Panc1 (cell line): ENCODE results near the gene PAPSS2. TPM values are rescaled to one million over a fixed set of nuclear protein-coding genes. Genes with fewer than 3 reads are reported as not detected.

Source experiments
- ATAC-seq: fragments of 200-7000 bp; cut with Tn5 transposase; 2 replicates; pipeline ENCODE4 v1.9.1; 2020; ENCODE audit warnings: mild to moderate bottlenecking, moderate library complexity
- BruUV-seq: library from RNA; stranded (reverse); fragments of 400-500 nt; replicated peaks from 2 replicates; lab custom pipeline; 2021; lab: Mats Ljungman, UMichigan
- CTCF ChIA-PET: fragments of 300-600 bp; sonication (Branson Sonifier 250); formaldehyde crosslinking; loops from one replicate; lab custom pipeline; 2022; ENCODE audit warnings: antibody characterized with exemption; lab: Charles Lee
- POLR2A ChIA-PET: fragments of 300-600 bp; sonication (Branson Sonifier 250); formaldehyde crosslinking; loops from one replicate; lab custom pipeline; 2022; ENCODE audit warnings: antibody characterized with exemption; lab: Charles Lee
- DNase-seq: peaks from one replicate; pipeline ENCODE4 v3.0.0-alpha.2; 2010; ENCODE audit warnings: low read depth, low spot score
- H3K27ac ChIP-seq: 2 replicates; pipeline ENCODE4 v1.5.1; 2011; ENCODE audit warnings: mild to moderate bottlenecking, low read length, inconsistent platforms
- H3K27me3 ChIP-seq: fragments of 200-500 bp; sonication (Bioruptor generic); 2 replicates; pipeline ENCODE4 v1.6.0; 2014; ENCODE audit warnings: low read length, inconsistent platforms; ENCODE audit not compliant: control insufficient read depth, insufficient read depth
- H3K36me3 ChIP-seq: fragments of 200-500 bp; sonication (Bioruptor generic); 2 replicates; pipeline ENCODE4 v1.5.1; 2014; ENCODE audit warnings: inconsistent platforms, mild to moderate bottlenecking, low read length, moderate library complexity; ENCODE audit not compliant: control insufficient read depth, insufficient read depth
- H3K4me1 ChIP-seq: 2 replicates; pipeline ENCODE4 v1.5.1; 2011; ENCODE audit warnings: inconsistent platforms, mild to moderate bottlenecking, low read length, moderate library complexity; ENCODE audit not compliant: control insufficient read depth, insufficient read depth
- H3K4me3 ChIP-seq, 2 experiments: 2 replicates each; pipeline ENCODE4 v1.5.1; 2011 to 2012; ENCODE audit warnings: low read depth in 2 of 2, low read length in 2 of 2, mild to moderate bottlenecking in 2 of 2, inconsistent platforms in 1 of 2, moderate library complexity in 1 of 2
- H3K9me3 ChIP-seq: fragments of 200-500 bp; sonication (Bioruptor generic); 2 replicates; pipeline ENCODE4 v1.5.1; 2014; ENCODE audit warnings: low read depth, mild to moderate bottlenecking, inconsistent platforms, low read length, moderate library complexity; ENCODE audit not compliant: control insufficient read depth, insufficient read depth
- POLR2AphosphoS5 ChIP-seq: IDR thresholded peaks from 2 replicates; pipeline ENCODE4 v1.6.1; 2012; ENCODE audit warnings: mild to moderate bottlenecking, low read depth, low read length, moderate library complexity
- SIN3A ChIP-seq: IDR thresholded peaks from 2 replicates; pipeline ENCODE4 v1.6.1; 2012; ENCODE audit warnings: low read depth, mild to moderate bottlenecking, low read length, moderate library complexity, borderline replicate concordance; ENCODE audit not compliant: insufficient read depth
- TCF7L2 ChIP-seq: IDR thresholded peaks from 2 replicates; pipeline ENCODE4 v1.6.1; 2011; ENCODE audit warnings: mild to moderate bottlenecking, low read depth, low read length, inconsistent platforms
- in situ Hi-C: cut with HindIII; loops from 2 replicates; pipeline ENCODE4 v1.10.0; 2016; ENCODE audit warnings: low sequenced_read_pairs, low pct_unique_long_range_greater_than_20kb
- intact Hi-C: fragments of 100-400 bp; cut with micrococcal nuclease; formaldehyde crosslinking; loops from one replicate; pipeline ENCODE4 v1.10.0; 2022; ENCODE audit not compliant: unreplicated experiment
- total RNA-seq: library from RNA; stranded (reverse); gene quantifications from one replicate; pipeline ENCODE4 v1.2.1, GENCODE V29; 2021; ENCODE audit not compliant: unreplicated experiment
- TF ChIP-seq, protein P1 (sequence below): fragments of 450-650 bp; IDR thresholded peaks from 2 replicates; pipeline ENCODE4 v1.5.1; 2017; ENCODE audit warnings: mild to moderate bottlenecking
- TF ChIP-seq, protein P2 (sequence below), 2 experiments: IDR thresholded peaks; 2 replicates each; pipeline ENCODE4 v1.6.1; 2011 to 2012; ENCODE audit warnings: low read depth in 2 of 2, control low read depth in 1 of 2, low read length in 1 of 2, mild to moderate bottlenecking in 1 of 2, moderate library complexity in 1 of 2; ENCODE audit not compliant: insufficient read depth in 1 of 2

Gene PAPSS2
- total RNA-seq, 1 experiment from 2014 or later = 17.1 TPM

DNA sequence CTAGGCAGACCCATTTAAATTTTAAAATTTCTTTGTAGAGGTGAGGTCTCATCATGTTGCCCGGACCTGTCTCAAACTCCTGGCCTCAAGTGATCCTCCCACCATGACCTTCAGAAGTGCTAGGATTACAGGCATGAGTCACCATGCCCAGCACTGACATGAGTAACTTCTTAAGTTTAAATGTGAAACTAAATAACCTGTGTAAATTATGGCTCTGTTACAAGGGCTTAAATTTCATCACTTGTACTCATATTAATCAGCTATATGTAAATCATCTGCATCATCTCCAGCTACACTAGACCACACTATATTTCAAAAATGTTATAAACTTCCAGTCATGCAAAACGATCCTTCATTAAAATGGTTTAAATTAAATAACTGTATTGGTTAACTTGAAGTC is 102.2 kb downstream of the PAPSS2 start:
- CTCF ChIA-PET = interaction anchor here (0.6 kb wide), 1 partner anchor 59 kb away, joined by 3 read pairs; no protein-coding TSS in a partner anchor
- in situ Hi-C loops (no loop called here), intact Hi-C loops (no loop called here)

DNA sequence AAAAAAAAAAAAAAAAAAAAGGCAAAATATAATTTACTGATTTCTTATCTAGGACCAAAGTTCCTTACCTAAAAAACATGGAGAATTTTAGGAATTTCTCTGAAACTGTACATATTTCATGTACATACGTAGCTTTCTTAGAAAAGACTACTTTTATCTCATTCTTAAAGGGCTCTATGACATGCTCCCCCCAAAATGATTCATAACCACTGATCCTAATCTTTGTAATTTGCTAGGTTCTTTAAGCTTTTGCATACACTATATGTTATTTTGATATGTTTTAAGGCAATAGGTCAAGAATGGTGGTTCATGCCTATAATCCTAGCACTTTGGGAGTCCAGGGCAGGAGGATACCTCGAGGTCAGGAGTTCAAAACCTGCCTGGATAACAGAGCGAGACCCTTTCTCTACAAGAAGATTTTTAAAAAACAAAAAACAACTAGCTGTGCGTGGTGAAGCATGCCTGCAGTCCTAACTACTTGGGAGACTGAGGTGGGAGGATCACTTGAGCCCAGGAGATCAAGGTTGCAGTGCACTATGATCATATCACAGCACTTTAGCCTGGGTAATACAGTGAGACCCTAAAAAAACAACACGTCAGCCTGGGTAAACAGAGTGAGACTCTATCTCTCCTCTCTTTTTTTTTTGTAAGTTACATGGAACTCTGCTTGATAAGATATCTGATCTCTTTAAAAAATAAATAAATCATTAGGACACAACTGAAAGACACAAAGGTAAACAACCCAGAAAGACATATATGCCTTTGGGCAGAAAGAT is 103.6 kb downstream of the PAPSS2 start:
- H3K9me3 ChIP-seq = no peaks in the 10 kb centered on the region
- ATAC-seq = no peak
- no peak overlapping the region for H3K4me3 ChIP-seq
- ChIA-PET CTCF (no interaction called here), POLR2A (no interaction called here)
- intact Hi-C loops (no loop called here), in situ Hi-C loops (no loop called here)
- H3K27me3 ChIP-seq = no peaks in the 10 kb centered on the region
- TF ChIP-seq TCF7L2 (no peak), SIN3A (no peak), POLR2AphosphoS5 (no peak)
- TF ChIP-seq, protein P1, sequence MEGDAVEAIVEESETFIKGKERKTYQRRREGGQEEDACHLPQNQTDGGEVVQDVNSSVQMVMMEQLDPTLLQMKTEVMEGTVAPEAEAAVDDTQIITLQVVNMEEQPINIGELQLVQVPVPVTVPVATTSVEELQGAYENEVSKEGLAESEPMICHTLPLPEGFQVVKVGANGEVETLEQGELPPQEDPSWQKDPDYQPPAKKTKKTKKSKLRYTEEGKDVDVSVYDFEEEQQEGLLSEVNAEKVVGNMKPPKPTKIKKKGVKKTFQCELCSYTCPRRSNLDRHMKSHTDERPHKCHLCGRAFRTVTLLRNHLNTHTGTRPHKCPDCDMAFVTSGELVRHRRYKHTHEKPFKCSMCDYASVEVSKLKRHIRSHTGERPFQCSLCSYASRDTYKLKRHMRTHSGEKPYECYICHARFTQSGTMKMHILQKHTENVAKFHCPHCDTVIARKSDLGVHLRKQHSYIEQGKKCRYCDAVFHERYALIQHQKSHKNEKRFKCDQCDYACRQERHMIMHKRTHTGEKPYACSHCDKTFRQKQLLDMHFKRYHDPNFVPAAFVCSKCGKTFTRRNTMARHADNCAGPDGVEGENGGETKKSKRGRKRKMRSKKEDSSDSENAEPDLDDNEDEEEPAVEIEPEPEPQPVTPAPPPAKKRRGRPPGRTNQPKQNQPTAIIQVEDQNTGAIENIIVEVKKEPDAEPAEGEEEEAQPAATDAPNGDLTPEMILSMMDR = no peak
- TF ChIP-seq, protein P2, sequence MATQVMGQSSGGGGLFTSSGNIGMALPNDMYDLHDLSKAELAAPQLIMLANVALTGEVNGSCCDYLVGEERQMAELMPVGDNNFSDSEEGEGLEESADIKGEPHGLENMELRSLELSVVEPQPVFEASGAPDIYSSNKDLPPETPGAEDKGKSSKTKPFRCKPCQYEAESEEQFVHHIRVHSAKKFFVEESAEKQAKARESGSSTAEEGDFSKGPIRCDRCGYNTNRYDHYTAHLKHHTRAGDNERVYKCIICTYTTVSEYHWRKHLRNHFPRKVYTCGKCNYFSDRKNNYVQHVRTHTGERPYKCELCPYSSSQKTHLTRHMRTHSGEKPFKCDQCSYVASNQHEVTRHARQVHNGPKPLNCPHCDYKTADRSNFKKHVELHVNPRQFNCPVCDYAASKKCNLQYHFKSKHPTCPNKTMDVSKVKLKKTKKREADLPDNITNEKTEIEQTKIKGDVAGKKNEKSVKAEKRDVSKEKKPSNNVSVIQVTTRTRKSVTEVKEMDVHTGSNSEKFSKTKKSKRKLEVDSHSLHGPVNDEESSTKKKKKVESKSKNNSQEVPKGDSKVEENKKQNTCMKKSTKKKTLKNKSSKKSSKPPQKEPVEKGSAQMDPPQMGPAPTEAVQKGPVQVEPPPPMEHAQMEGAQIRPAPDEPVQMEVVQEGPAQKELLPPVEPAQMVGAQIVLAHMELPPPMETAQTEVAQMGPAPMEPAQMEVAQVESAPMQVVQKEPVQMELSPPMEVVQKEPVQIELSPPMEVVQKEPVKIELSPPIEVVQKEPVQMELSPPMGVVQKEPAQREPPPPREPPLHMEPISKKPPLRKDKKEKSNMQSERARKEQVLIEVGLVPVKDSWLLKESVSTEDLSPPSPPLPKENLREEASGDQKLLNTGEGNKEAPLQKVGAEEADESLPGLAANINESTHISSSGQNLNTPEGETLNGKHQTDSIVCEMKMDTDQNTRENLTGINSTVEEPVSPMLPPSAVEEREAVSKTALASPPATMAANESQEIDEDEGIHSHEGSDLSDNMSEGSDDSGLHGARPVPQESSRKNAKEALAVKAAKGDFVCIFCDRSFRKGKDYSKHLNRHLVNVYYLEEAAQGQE (IDR thresholded peaks at IDR 0.05; ENCODE audit: insufficient read depth in 1 of 2, low read depth in 2 of 2, low read length in 1 of 2) = no peak
- H3K4me1 ChIP-seq = no peaks in the 10 kb centered on the region
- H3K27ac ChIP-seq = no peak overlapping the region
- H3K36me3 ChIP-seq = peaks cover 2% of the 10 kb centered on the region; the same call in 1 of the 2 replicates
- no TSS peak for BruUV-seq
- DNase-seq = no peak

More for the DNA sequence above, 102.2 kb downstream of the PAPSS2 start:
- no peak for TF ChIP-seq SIN3A
- TF ChIP-seq, protein P1 = no peak
- TF ChIP-seq POLR2AphosphoS5 = no peak
- TF ChIP-seq, protein P2 (IDR thresholded peaks at IDR 0.05; ENCODE audit: insufficient read depth in 1 of 2, low read depth in 2 of 2, low read length in 1 of 2) = no peak
- TF ChIP-seq TCF7L2 = no peak
- Histone ChIP-seq H3K27me3 (no peaks in the 10 kb centered on the region), H3K27ac (no peak overlapping the region), H3K9me3 (no peaks in the 10 kb centered on the region), H3K36me3 (0 out of 2 replicates have a peak, but pooled peaks cover 4% of the 10 kb centered on the region), H3K4me3 (no peak overlapping the region), H3K4me1 (no peaks in the 10 kb centered on the region)
- peak; percentile 63; the same call in 1 of the 2 replicates for ATAC-seq
- no TSS peak for BruUV-seq
- DNase-seq = peak; percentile 27
- POLR2A ChIA-PET = interaction anchor here (1.1 kb wide), 1 partner anchor 257 kb away, joined by 5 read pairs; the partner anchor contains the start of gene MINPP1
